CD4-positive, alpha-beta T cell treated with Interferon alpha-2 for 1 hour (primary cell): ENCODE data around the gene POF1B.
"Not testable (repeated sequence)": the region's sequence is repeated elsewhere in the genome, so short reads cannot be mapped to it uniquely, and the experiment has no call there.

Source experiments
- DNase-seq, 2 donors: peaks; one replicate each; pipeline ENCODE4 v3.0.0-alpha.2; 2020 to 2022

POF1B gene, protein sequence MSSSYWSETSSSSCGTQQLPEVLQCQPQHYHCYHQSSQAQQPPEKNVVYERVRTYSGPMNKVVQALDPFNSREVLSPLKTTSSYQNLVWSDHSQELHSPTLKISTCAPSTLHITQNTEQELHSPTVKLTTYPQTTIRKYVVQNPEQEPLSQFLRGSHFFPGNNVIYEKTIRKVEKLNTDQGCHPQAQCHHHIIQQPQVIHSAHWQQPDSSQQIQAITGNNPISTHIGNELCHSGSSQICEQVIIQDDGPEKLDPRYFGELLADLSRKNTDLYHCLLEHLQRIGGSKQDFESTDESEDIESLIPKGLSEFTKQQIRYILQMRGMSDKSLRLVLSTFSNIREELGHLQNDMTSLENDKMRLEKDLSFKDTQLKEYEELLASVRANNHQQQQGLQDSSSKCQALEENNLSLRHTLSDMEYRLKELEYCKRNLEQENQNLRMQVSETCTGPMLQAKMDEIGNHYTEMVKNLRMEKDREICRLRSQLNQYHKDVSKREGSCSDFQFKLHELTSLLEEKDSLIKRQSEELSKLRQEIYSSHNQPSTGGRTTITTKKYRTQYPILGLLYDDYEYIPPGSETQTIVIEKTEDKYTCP

DNA sequence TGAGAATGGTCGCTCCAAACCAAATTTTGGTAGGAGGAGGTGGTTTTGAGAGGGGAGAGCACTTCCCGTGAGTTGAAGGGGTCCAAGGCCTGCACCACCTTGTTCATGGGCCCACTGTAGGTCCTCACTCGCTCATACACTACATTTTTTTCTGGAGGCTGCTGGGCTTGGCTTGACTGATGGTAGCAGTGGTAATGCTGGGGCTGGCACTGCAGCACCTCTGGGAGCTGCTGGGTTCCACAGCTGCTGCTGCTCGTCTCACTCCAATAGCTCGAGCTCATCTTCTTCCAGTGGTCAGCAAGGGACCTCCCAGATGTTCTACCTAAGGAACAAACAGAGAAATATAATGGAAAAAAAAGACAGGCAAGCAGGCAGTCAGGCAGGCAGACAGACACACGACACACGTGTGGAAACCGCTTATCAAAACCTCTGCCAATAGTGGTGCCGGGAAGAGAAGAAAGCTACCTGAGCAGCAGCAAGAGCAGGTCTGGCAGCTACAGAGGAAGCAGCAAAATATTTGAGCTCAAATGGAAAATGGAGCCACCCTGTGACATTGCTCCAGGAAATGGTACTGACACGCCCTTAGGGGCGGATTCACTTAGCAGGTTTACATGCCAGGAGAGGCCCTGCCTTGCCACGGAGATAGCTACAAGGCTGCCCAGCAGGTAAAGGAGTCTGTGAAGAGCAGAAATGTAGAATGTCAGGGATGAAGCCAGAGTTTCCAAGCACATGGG is at the start of gene POF1B:
Gene POF1B, minus strand, starts transcription at position 492 of the 734 bp plus-strand sequence. Its CDS starts 211 bp downstream, at position 281.
- peak in 1 of 2 donors; percentile 1 for DNase-seq

DNA sequence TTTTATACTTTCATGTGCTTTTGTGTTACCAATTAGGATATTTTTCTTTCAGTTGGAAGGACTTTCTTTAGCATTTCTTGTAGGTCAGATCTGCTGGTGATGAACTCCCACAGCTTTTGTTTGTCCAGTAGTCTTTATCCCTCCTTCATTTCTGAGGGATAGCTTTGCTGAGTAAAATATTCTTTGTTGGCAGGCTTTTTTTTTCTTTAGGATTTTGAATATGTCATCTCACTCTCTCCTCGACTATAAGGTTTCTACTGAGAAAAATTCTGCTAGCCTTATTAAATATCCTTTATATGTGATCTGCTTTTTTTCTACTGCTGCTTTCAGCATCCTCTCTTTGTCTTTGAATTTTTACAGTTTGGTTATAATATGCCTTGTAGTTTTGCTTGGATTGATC is 49.6 kb upstream of the POF1B start:
- no peak for DNase-seq

DNA sequence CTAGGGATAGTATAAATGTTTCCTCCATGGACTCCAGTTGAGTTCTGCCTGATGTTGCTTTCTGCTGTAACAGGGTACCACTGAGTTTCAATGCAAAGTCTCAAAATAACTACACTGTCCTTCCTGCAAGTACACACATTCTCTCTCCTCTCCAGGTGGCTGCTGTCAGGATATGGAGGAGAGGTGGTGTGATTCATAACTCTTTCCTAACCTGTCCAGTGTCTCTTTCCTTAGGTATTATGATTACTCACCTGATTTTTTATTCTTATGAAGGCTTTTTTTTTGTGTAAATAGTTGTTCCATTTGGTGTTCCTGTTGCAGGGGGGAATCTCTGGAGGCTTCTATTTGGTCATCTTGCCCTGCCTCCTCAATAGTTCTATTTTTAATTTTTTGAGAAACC is 39.8 kb upstream of the POF1B start:
- no peak for DNase-seq

DNA sequence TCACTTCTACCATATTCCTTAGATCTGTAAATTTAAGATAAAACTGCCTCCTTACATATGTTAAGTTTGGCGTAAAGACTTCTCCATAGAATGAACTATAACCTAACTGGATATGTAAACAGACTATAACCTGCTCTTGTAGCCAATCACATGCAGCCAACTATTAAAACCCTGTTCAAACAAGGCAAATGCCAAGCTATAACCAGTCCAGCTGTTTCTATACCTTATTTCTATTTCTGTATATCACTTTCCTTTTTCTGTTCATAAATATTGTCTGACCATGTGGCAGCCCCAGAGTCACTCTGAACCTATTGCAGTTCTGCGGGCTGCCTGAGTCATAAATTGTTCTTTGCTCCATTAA is 12.4 kb upstream of the POF1B start:
- DNase-seq: no peak

DNA sequence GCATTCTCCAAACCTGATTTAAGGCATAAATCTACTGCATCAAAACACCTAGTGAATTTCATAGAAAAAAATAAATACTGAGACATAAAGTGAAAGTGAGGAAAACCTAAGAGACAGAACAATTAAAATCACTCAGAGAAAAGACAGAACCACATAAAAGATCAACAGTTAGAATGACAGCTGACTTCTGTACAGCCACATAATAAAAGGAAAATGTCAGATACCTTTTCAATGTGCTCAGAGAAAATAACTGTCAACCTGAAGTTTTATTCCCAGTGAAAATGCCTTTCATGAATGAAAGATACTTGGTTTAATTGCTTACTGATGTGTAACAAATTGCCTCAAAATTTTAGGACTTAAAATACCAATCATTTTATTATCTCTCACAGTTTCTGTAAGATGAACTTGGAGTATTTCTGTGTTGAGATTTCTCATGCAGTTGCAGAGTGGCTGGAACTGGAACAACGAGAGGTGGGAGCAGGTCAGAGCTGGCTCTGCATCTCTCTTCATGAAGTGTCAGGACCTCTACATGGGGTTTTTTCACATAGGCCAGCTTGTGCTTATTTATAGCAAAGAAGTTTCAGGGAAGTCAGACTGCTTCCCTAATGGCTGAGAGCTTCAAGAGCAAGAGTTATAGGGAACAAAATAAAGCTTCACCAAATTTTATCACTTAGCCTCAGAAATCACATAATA is 11.9 kb upstream of the POF1B start:
- DNase-seq: no peak

DNA sequence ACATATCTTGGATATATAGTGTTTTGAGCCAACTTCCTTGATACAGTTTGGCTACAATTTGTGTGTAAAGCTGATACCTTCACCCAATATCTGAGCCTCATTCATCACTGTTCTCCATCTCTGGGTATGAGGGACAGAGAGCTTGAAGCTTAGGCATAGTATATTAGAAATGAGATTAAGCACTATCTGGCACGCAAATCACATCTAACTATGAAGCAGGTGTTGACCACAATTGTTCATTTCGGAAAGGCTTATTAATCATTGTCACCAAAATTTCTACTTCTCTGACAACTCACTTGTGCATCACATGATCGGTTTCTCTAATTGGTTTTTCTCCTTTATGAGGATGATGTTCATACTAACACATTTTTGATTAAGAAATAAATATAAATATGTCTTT is 2.1 kb upstream of the POF1B start:
- no peak for DNase-seq

DNA sequence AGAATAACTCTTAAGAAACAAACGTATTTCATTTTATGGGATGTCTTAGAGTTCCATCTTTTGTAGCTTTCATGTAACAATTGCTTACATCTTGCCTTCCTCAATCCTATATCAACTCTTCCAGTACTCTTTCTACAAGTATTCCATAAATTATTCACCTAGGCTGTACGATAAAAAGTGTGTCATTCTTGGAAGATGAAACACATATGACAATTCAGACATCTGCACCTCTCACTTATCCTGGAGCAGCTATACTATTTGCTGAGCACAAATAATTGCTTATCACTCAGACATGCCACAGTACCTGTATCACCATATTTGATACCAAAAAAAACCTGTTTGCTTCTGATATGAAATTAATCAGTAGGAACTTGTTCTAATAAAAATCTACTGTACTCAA is 1.0 kb downstream of the POF1B start:
- DNase-seq: no peak

DNA sequence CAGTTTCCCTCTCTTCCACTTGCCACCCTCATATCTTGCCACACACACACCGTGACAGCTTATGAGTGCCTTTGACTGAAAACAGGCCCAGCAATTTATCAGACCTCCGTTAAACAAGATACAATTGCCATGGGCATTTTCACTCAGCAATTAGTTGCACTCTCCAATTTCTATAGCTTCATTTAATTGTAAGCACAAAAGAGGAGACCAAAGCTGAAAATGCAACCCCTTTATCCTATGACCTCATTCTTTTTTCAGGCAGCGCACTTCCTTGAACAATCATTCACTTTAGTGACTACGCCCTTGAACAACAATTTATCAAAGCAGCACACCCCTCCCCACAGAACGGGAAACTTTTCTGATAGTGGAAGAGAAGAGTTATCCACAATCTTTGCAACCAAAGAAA is 4.1 kb downstream of the POF1B start:
- DNase-seq: no peak

DNA sequence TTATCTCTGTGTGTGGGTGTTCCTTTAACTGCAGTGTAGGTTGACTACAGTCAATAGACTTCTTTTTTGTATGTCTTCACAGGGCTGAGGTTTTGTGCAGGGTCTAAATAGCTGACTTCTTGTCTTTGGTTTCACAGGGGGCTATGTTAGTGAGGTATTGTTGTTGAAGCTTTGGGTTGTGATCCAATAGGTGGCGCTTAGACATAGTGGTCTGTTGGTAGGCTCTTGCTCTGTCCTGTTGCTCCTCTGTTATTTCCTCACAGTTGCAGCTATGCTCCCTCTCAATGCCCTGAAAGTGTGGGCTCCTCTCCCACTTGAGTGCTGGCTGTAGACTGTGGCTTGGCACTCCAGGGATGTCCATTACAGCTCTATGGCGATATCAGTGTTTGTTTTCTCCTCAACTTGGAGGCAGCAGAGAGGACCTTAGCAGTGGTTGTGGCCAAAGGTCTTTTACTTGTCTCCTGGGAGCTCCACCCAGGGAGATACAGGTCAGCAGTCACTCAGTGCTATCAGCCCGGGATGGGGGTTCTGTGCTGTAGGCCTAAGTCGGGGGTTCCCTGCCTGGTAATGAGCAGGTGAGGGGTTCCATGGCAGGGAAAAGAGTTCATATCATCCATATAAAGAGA is 14.0 kb downstream of the POF1B start:
- no peak for DNase-seq

DNA sequence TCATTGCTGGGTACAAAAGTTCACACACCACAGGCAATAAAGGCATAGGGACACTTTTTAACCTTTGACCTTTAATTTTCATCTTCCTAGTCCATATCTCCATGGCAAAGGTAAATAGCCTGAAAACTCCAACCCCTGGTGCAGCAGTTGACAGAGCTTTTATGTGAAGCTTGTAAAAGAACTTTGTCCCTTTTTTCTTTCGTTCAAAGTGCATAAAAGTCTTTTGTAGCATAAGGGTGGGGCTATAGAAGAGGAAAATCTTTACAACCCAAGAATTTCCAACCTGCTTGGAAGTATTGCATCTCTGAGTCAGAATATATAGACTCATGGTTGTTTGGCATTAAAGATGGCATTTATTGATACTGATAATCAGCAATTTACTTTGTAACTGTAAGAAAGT is 20.4 kb downstream of the POF1B start:
- DNase-seq: no peak

DNA sequence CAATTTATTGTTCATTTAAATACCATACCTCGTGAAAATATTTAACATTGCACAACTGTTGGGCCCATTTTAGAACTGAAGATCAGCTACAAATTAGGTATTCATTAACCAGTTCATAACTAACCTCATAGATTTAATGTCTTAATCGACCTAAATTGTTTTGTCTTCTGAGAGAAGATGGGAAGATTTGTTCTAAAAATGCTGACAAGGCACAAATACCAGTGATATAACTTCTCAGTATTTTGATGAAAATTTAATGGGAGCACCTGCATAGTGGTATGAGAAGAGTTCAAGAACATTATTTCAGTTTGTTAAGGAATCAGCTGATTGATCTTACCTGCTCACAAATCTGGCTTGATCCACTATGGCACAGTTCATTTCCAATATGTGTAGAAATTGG is 33.9 kb downstream of the POF1B start:
- DNase-seq: no peak

DNA sequence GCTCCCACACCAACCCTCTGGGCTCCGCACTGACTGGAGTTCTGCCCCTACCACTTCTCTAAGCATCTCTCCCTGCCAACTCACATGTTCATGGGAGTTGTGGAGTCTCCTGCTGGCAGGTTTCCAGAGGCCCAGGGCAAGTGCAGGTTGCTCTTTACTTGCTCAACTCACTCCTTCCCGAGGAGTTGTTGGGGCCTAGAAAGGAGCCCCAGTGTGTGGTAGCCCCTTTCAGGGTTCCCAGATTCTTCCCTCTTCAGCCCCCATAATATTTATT is 52.5 kb downstream of the POF1B start:
- no peak for DNase-seq

DNA sequence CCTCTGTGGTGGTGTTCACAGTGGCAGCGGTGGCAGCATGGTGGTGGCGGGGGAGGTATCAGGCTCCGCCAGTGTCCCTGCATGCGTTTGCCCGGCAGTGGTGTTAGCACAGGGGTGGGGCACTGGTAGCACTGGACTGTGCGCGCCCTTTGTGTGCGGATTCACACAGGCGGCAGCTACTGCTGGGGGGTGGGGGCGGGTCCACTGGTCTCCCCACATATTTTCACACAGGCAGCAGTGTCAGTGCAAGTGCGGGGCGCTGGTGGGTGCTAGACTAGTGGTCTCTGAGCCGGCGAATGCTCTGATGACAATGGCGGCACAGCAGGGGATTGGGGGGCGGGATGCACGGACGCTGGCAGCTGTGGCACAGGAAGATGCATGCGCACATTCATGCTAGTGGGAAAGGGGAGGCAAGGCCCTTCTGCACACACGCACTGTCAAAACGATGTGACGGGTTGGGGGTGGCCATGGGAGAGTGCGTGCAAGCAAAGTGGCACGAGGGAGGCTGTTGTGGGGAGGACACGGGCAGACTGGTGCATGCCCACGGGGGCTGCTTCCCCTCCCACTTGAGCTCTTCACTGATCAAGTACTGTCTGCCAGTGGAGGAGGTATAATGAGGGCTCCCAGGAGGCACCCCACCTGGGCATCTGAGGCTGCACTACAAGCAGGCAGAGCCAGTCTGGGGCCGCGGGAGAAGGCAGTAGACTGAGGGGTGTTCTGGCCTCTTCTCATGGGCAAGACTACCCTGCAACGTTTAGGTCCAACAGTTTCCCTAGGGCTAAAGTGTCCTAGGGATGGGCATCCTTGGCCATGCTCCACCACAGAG is 53.0 kb downstream of the POF1B start:
- no peak for DNase-seq

DNA sequence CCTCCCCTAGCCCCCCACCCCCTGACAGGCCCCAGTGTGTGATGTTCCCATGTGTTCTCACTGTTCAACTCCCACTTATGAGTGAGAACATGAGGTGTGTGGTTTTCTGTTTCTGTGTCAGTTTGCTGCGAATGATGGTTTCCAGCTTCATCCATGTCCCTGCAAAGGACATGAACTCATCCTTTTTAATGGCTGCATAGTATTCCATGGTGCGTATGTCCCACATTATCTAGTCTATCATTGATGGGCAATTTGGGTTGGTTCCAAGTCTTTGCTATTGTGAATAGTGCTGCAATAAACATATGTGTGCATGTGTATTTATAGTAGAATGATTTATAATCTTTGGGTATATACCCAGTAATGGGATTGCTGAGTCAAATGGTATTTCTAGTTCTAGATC is 68.1 kb downstream of the POF1B start:
- DNase-seq: not testable (repeated sequence)

DNA sequence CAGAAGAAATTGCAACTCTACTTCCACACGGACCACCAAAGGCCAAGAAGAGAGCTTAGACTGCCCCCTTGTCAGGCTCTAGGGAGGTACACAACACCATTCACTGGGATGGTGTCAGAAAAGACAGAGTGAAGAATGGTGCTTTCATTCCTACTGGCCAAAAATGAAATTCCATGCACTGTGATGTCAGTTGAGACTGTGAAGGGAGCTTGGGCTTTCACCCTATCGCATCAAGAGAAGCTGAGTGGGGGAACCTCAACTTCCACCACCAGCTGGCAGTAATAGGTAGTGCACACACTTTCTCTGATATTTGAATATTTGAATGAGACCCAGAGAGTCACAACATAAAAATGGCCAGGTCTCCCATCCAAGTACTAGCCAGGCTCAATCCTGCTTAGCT is 69.7 kb downstream of the POF1B start:
- DNase-seq: no peak

DNA sequence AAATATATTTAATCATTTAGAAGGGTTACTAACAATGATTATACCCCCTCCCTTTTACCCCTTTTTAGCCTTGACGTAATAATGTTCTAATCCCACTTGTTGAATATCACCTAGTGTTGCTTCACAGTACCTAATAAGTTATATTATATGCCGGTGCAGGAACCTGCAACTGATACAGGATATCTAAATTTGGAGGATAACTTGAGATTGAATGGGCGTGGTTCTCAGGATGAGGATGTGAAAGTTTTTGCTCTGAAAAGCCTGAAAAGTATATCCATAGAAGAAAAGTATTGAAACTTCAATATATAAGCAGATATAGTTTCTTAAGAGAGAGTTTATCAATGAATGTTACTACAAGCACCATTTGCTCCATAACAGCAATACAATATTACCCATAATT is 75.9 kb downstream of the POF1B start:
- DNase-seq: no peak

DNA sequence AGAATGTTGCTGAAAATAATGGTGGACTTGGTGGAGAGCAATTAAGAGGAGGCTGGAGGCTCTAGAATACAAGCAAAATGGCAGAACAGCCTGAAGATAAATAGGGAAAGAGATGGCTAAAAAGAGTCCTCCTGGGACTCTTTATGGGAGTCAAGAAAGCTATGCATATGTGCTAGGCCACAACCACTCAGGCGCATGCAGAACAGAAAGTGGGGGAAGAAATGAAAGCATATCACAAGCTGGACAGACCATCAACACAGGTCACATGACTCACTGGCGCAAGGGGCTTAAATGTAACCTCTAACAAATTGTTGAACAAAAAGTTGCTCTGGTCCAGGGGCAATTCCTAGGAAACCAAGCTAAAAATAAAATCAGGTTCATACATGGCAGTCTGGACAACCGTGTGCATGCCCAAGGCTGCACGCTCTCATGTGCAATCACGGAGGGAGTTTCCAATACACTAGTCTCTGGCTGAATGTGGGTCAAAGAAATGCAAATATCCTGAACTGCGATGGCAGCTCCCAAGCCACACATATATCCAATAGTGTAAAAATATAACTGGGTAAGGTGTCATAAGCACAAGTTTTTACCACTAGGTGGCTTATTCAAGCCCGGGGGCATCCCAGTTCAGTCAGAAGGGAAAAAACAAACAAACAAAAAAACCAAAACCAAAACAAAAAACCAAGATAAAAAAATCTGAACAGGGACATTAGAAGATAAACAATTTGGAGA is 90.3 kb downstream of the POF1B start:
- no peak for DNase-seq

DNA sequence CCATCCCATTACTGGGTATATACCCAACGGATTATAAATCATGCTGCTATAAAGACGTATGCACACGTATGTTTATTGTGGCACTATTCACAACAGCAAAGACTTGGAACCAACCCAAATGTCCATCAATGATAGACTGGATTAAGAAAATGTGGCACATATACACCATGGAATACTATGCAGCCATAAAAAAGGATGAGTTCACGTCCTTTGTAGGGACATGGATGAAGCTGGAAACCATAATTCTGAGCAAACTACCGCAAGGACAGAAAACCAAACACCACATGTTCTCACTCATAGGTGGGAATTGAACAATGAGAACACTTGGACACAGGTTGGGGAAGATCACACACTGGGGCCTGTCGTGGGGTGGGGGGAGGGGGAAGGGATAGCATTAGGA is 94.2 kb downstream of the POF1B start:
- not testable (repeated sequence) for DNase-seq

DNA sequence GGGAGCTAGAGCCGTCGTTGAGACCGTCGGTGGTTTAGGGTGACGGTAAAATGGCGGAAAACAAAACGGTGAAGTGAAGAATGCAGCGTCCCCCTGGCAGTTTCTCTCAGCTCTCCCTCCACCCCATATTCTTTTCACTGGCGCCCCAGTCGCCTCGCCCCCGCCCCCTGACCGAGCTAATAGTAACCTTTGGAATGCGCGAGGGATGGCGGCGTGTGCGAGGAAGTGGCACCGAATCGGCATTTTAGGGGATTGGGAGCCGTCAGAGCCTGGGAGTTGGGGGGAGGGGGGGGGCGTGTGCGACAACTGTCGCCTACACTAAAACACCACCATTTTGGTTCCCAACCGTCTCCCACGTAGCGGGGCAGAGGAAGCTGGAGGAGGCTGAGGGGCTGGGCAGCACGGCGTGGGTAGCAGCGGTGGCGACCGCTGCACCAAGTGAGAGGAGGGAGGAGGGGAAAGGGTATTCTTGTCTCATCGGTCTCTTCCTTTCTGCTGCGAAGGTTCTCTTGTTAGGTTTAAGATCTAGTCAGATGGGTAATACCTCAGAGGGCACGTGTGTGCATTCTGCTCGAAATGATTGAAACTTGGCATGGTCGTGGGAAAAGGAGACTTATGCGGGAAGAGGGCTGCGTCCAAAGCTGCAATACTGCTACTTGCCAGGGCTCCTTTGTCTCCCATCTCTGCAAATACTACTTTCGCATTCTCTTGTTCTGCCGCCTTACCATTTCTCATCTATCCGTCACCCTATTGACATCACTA is 134.8 kb downstream of the POF1B start:
- no peak for DNase-seq

DNA sequence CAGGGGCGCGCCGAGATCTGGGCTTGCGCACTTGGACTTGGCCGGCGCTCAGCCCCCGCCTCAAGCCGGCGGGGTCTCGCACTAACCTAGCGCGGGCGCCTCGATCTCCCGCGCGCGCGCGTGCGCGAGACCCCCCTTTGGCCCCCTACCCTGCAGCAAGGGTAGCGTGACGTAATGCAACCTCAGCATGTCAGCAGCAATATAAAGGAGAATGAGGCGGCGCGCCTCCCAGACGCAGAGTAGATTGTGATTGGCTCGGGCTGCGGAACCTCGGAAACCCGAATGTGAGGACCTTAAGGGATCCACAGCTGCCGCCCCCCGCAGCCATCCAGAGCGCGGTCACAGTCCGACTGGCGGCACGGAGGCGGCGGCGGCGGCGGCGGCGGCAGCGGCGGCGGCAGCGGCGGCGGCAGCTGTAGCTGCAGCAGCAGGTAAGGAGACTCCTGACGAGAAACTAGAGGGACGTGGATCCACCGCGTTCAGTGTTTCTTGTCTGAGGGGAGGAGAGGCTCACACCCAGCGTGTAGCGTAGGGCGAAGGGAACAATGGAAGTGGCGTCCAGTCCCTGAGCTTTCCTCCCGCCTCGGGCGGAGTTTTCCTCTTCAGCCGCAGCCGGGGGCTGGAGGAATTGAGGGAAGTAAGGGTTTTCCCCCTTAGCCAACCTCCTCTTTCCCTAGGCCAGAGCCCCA is 135.6 kb downstream of the POF1B start, which contains the start of the genes SATL1 and ZNF711:
Gene SATL1, minus strand, starts transcription at position 19 of the 689 bp plus-strand sequence. CDS start 134,811 bp downstream, outside the sequence.
Gene ZNF711, plus strand, starts transcription at position 231 of the 689 bp plus-strand sequence. CDS start 3,582 bp downstream, outside the sequence.
- DNase-seq: peak; percentile 27 to 35
